Naive thymus-derived CD4-positive, alpha-beta T cell (primary cell): ENCODE results near the gene FOXN3. TPM values are rescaled to one million over a fixed set of nuclear protein-coding genes. Genes with fewer than 3 reads are reported as not detected.

Source experiments
- ATAC-seq: fragments of 150-1000 bp; cut with Tn5 transposase; 2 replicates; pipeline ENCODE4 v1.10.0; 2021; ENCODE audit warnings: mild to moderate bottlenecking, moderate library complexity
- CTCF ChIA-PET: fragments of 350-600 bp; sonication (Branson Sonifier 250); formaldehyde crosslinking; loops from one replicate; lab custom pipeline; 2021; ENCODE audit warnings: antibody characterized with exemption; lab: Charles Lee
- POLR2A ChIA-PET: fragments of 350-600 bp; sonication (Branson Sonifier 250); formaldehyde crosslinking; loops from one replicate; lab custom pipeline; 2021; ENCODE audit warnings: antibody characterized with exemption, inconsistent platforms; lab: Charles Lee
- DNase-seq, 9 donors: peaks; one replicate each; pipeline versions ENCODE4 v3.0.0 to v3.0.0-alpha.2; 2020 to 2022; ENCODE audit warnings: mixed read lengths in 1 of 9
- H3K27ac ChIP-seq: one replicate; pipeline ENCODE4 v1.7.0; 2013; ENCODE audit warnings: mild to moderate bottlenecking, low read depth, low read length, moderate library complexity
- H3K27me3 ChIP-seq, 2 donors: one replicate each; pipeline ENCODE4 v1.7.0; 2013; ENCODE audit warnings: low read length in 2 of 2, mild to moderate bottlenecking in 2 of 2, moderate library complexity in 2 of 2; ENCODE audit not compliant: control insufficient read depth in 2 of 2, insufficient read depth in 2 of 2
- H3K36me3 ChIP-seq, 3 experiments: 1 replicate in 2 of 3; 2 replicates in 1 of 3; pipeline ENCODE4 v1.7.0; 2013; ENCODE audit warnings: low read length in 3 of 3, mild to moderate bottlenecking in 3 of 3, moderate library complexity in 1 of 3; ENCODE audit not compliant: insufficient read depth in 3 of 3, control insufficient read depth in 2 of 3
- H3K4me1 ChIP-seq, 2 donors: one replicate each; pipeline ENCODE4 v1.7.0; 2013; ENCODE audit warnings: low read length in 2 of 2, mild to moderate bottlenecking in 2 of 2, moderate library complexity in 1 of 2; ENCODE audit not compliant: control insufficient read depth in 2 of 2, insufficient read depth in 2 of 2
- H3K4me3 ChIP-seq: 2 replicates; pipeline ENCODE4 v1.7.0; 2013; ENCODE audit warnings: mild to moderate bottlenecking, low read length
- H3K9me3 ChIP-seq, 3 experiments: 1 replicate in 2 of 3; 2 replicates in 1 of 3; pipeline ENCODE4 v1.7.0; 2013; ENCODE audit warnings: low read length in 3 of 3; ENCODE audit not compliant: control insufficient read depth in 2 of 3
- H3K27ac Mint-ChIP-seq, 9 donors: one replicate each; pipeline ENCODE4 v1.8.0; 2020 to 2022; ENCODE audit warnings: mixed read lengths in 9 of 9, mild to moderate bottlenecking in 8 of 9, moderate library complexity in 5 of 9, inconsistent platforms in 2 of 9
- H3K27me3 Mint-ChIP-seq, 5 donors: one replicate each; pipeline ENCODE4 v1.8.0; 2021 to 2022; ENCODE audit warnings: mixed read lengths in 5 of 5, mild to moderate bottlenecking in 1 of 5
- H3K36me3 Mint-ChIP-seq, 5 donors: one replicate each; pipeline ENCODE4 v1.8.0; 2020 to 2022; ENCODE audit warnings: mixed read lengths in 5 of 5, mild to moderate bottlenecking in 3 of 5, inconsistent platforms in 1 of 5
- H3K4me1 Mint-ChIP-seq, 7 donors: one replicate each; pipeline ENCODE4 v1.8.0; 2020 to 2022; ENCODE audit warnings: mixed read lengths in 7 of 7, mild to moderate bottlenecking in 3 of 7, inconsistent platforms in 1 of 7
- H3K4me3 Mint-ChIP-seq, 10 donors: one replicate each; pipeline ENCODE4 v1.8.0; 2020 to 2022; ENCODE audit warnings: mild to moderate bottlenecking in 10 of 10, mixed read lengths in 10 of 10, moderate library complexity in 6 of 10, inconsistent platforms in 2 of 10
- H3K9me3 Mint-ChIP-seq, 11 donors: one replicate each; pipeline ENCODE4 v1.8.0; 2020 to 2022; ENCODE audit warnings: mixed read lengths in 11 of 11, mild to moderate bottlenecking in 4 of 11, inconsistent platforms in 1 of 11, moderate library complexity in 1 of 11
- intact Hi-C, 2 donors: fragments of 100-400 bp; cut with micrococcal nuclease; formaldehyde crosslinking; loops; one replicate each; pipeline ENCODE4 v1.15.1; 2023
- polyA plus RNA-seq, 2 donors: library from polyadenylated mRNA; unstranded; fragments of 300-500 nt; fragmentation: Illumina TruSeq; gene quantifications; one replicate each; pipeline ENCODE4 v1.2.3, GENCODE V29; 2021
- total RNA-seq, 6 experiments: library from RNA in 5 of 6; stranded (reverse) in 5 of 6; gene quantifications; 1 replicate in 5 of 6; 2 replicates in 1 of 6; pipeline ENCODE4 v1.2.3 and lab custom pipeline; 2021 to 2026

FOXN3 gene
- total and polyA plus RNA-seq, 7 experiments from 2014 or later: 103 to 192 (median 149) TPM

- no peak for DNase-seq
- intact Hi-C loops: no loop called here
- ATAC-seq: no peak
- peaks cover 0 to 38% (median 6%) of the 10 kb centered on the region in 11 donors for H3K9me3 Mint-ChIP-seq
- CTCF ChIA-PET: no interaction called here
- Histone ChIP-seq H3K36me3 (peaks cover 0 to 16% (median 5%) of the 10 kb centered on the region in 3 experiments), H3K27me3 (no peaks in the 10 kb centered on the region), H3K4me3 (no peak overlapping the region), H3K27ac (no peak overlapping the region), H3K9me3 (peaks cover 0 to 4% (median 0%) of the 10 kb centered on the region in 3 experiments), H3K4me1 (no peaks in the 10 kb centered on the region)
- POLR2A ChIA-PET: no interaction called here
- no peak overlapping the region for H3K4me3 Mint-ChIP-seq
- peaks cover 12 to 59% (median 42%) of the 10 kb centered on the region in 5 donors for H3K36me3 Mint-ChIP-seq
- H3K27ac Mint-ChIP-seq: peak overlapping the region in 4 of 9 donors; percentile 5 to 57 (median 35)
- no peaks in the 10 kb centered on the region for H3K27me3 Mint-ChIP-seq
- H3K4me1 Mint-ChIP-seq: peaks cover 10 to 35% (median 29%) of the 10 kb centered on the region in 7 donors
These were observed 249.3 kb downstream of the FOXN3 start for GRCh38 chr14:89167705-89168104.

GRCh38 chr14:89166633-89167032 is 250.4 kb downstream of the FOXN3 start:
- Histone ChIP-seq H3K27ac (no peak overlapping the region), H3K4me3 (no peak overlapping the region), H3K36me3 (peaks cover 5 to 21% (median 9%) of the 10 kb centered on the region in 3 experiments), H3K9me3 (no peaks in the 10 kb centered on the region), H3K27me3 (no peaks in the 10 kb centered on the region), H3K4me1 (no peaks in the 10 kb centered on the region)
- intact Hi-C loops: no loop called here
- Mint-ChIP-seq H3K4me3 (no peak overlapping the region), H3K27me3 (no peaks in the 10 kb centered on the region), H3K9me3 (peaks cover 0 to 31% (median 3%) of the 10 kb centered on the region in 11 donors), H3K4me1 (peaks cover 10 to 35% (median 29%) of the 10 kb centered on the region in 7 donors), H3K36me3 (peaks cover 9 to 58% (median 44%) of the 10 kb centered on the region in 5 donors), H3K27ac (peak overlapping the region in 2 of 9 donors; percentile 9 to 57)
- ChIA-PET CTCF (interaction anchor here (0.7 to 2.2 kb wide), 3 partner anchors 10 to 138 kb away, joined by 4 to 8 read pairs (median 4); no protein-coding TSS in a partner anchor), POLR2A (interaction anchor here (0.5 kb wide), 1 partner anchor 64 kb away, joined by 3 read pairs; no protein-coding TSS in a partner anchor)
- DNase-seq: no peak
- ATAC-seq: no peak

GRCh38 chr14:89165189-89166181 is 251.5 kb downstream of the FOXN3 start:
- no peak for DNase-seq
- Mint-ChIP-seq H3K27ac (peak overlapping the region; percentile 40 to 94 (median 81)), H3K36me3 (peaks cover 10 to 58% (median 38%) of the 10 kb centered on the region in 5 donors), H3K4me1 (peaks cover 10 to 35% (median 30%) of the 10 kb centered on the region in 7 donors), H3K27me3 (no peaks in the 10 kb centered on the region), H3K4me3 (peak overlapping the region in 4 of 10 donors; percentile 8 to 33 (median 22)), H3K9me3 (peaks cover 0 to 22% (median 2%) of the 10 kb centered on the region in 11 donors)
- Histone ChIP-seq H3K4me3 (no peak overlapping the region), H3K36me3 (peaks cover 5 to 28% (median 9%) of the 10 kb centered on the region in 3 experiments), H3K4me1 (no peaks in the 10 kb centered on the region), H3K27me3 (no peaks in the 10 kb centered on the region), H3K9me3 (no peaks in the 10 kb centered on the region), H3K27ac (peak overlapping the region; percentile 34)
- ATAC-seq: peak; percentile 74
- CTCF ChIA-PET: interaction anchor here (0.6 to 2.2 kb wide), 4 partner anchors 12 to 750 kb away, joined by 3 to 8 read pairs (median 4); no protein-coding TSS in a partner anchor
- intact Hi-C loops: no loop called here
- POLR2A ChIA-PET: no interaction called here

- ChIA-PET CTCF (interaction anchor here (0.7 kb wide), 1 partner anchor 10 kb away, joined by 3 read pairs; no protein-coding TSS in a partner anchor), POLR2A (no interaction called here)
- Mint-ChIP-seq H3K4me1 (peaks cover 10 to 38% (median 30%) of the 10 kb centered on the region in 7 donors), H3K4me3 (no peak overlapping the region), H3K9me3 (peaks cover 0 to 15% (median 1%) of the 10 kb centered on the region in 11 donors), H3K36me3 (peaks cover 13 to 60% (median 36%) of the 10 kb centered on the region in 5 donors), H3K27ac (peak overlapping the region; percentile 40 to 93 (median 81)), H3K27me3 (no peaks in the 10 kb centered on the region)
- intact Hi-C loops: no loop called here
- H3K27me3 ChIP-seq: no peaks in the 10 kb centered on the region
- DNase-seq: no peak
- ATAC-seq: peak; percentile 26
- H3K4me3 ChIP-seq: no peak overlapping the region
- peaks cover 5 to 34% (median 9%) of the 10 kb centered on the region in 3 experiments for H3K36me3 ChIP-seq
- H3K4me1 ChIP-seq: no peaks in the 10 kb centered on the region
- H3K27ac ChIP-seq: no peak overlapping the region
- no peaks in the 10 kb centered on the region for H3K9me3 ChIP-seq
These were observed 252.6 kb downstream of the FOXN3 start for GRCh38 chr14:89164168-89165073.

- ATAC-seq (no peak), DNase-seq (no peak)
- H3K36me3 ChIP-seq: peaks cover under 1 to 36% (median 9%) of the 10 kb centered on the region in 3 experiments
- Mint-ChIP-seq H3K4me1 (peaks cover 10 to 34% (median 26%) of the 10 kb centered on the region in 7 donors), H3K4me3 (no peak overlapping the region), H3K9me3 (peaks cover 0 to 4% (median 0%) of the 10 kb centered on the region in 11 donors), H3K27me3 (no peaks in the 10 kb centered on the region), H3K27ac (no peak overlapping the region), H3K36me3 (peaks cover 5 to 63% (median 32%) of the 10 kb centered on the region in 5 donors)
- no peaks in the 10 kb centered on the region for H3K9me3 ChIP-seq
- intact Hi-C loops: no loop called here
- ChIA-PET CTCF (no interaction called here), POLR2A (no interaction called here)
- no peak overlapping the region for H3K4me3 ChIP-seq
- H3K4me1 ChIP-seq: no peaks in the 10 kb centered on the region
- no peaks in the 10 kb centered on the region for H3K27me3 ChIP-seq
- H3K27ac ChIP-seq: no peak overlapping the region
These were observed 253.9 kb downstream of the FOXN3 start for GRCh38 chr14:89163031-89163636.
